ENCODE measurements around the gene ADGRB3. TPM values are rescaled to one million over a fixed set of nuclear protein-coding genes. Genes with fewer than 3 reads are reported as not detected.

Gene ADGRB3
- total RNA-seq, 3 donors from 2014 or later: 0.43 to 7.8 (median 0.72) TPM

- H3K9me3 ChIP-seq: no peaks in the 10 kb centered on the region
- no peaks in the 10 kb centered on the region for H3K36me3 ChIP-seq (ENCODE audit: low read depth)
- intact Hi-C loops (cut with DNase I, micrococcal nuclease): no loop called here
- no peak for TF ChIP-seq CTCF (IDR thresholded peaks at IDR 0.05)
- no peak overlapping the region for H3K4me3 ChIP-seq
- ATAC-seq (no peak), DNase-seq (no peak)
- H3K4me1 ChIP-seq (ENCODE audit: low read depth): no peaks in the 10 kb centered on the region
These were observed 60.8 kb downstream of the ADGRB3 start for GRCh38 chr6:68695838-68696237.

- ATAC-seq (no peak), DNase-seq (no peak)
- Histone ChIP-seq H3K4me1 (ENCODE audit: low read depth) (no peaks in the 10 kb centered on the region), H3K9me3 (no peaks in the 10 kb centered on the region), H3K4me3 (no peak overlapping the region), H3K36me3 (ENCODE audit: low read depth) (no peaks in the 10 kb centered on the region)
- intact Hi-C loops (cut with DNase I, micrococcal nuclease): no loop called here
- no peak for TF ChIP-seq CTCF (IDR thresholded peaks at IDR 0.05)
These were observed 62.3 kb downstream of the ADGRB3 start for GRCh38 chr6:68697394-68697793.

- intact Hi-C loops (cut with DNase I, micrococcal nuclease): no loop called here
- no peak overlapping the region for H3K4me3 ChIP-seq
- ATAC-seq (no peak), DNase-seq (no peak)
- no peaks in the 10 kb centered on the region for H3K9me3 ChIP-seq
- no peaks in the 10 kb centered on the region for H3K4me1 ChIP-seq (ENCODE audit: low read depth)
- H3K36me3 ChIP-seq (ENCODE audit: low read depth): no peaks in the 10 kb centered on the region
- TF ChIP-seq CTCF (IDR thresholded peaks at IDR 0.05): no peak
These were observed 66.1 kb downstream of the ADGRB3 start for GRCh38 chr6:68701159-68701558.

GRCh38 chr6:68704485-68704884 lies 69.4 kb downstream of the ADGRB3 start:
- Histone ChIP-seq H3K9me3 (no peaks in the 10 kb centered on the region), H3K36me3 (ENCODE audit: low read depth) (no peaks in the 10 kb centered on the region), H3K4me3 (no peak overlapping the region), H3K4me1 (ENCODE audit: low read depth) (no peaks in the 10 kb centered on the region)
- intact Hi-C loops (cut with DNase I, micrococcal nuclease): no loop called here
- DNase-seq (no peak), ATAC-seq (no peak)
- TF ChIP-seq CTCF (IDR thresholded peaks at IDR 0.05): no peak

- intact Hi-C loops (cut with DNase I, micrococcal nuclease): no loop called here
- ATAC-seq (no peak), DNase-seq (no peak)
- H3K4me3 ChIP-seq: no peak overlapping the region
- no peaks in the 10 kb centered on the region for H3K4me1 ChIP-seq (ENCODE audit: low read depth)
- H3K36me3 ChIP-seq (ENCODE audit: low read depth): no peaks in the 10 kb centered on the region
- H3K9me3 ChIP-seq: no peaks in the 10 kb centered on the region
- TF ChIP-seq CTCF (IDR thresholded peaks at IDR 0.05): no peak
These were observed 74.0 kb downstream of the ADGRB3 start for GRCh38 chr6:68709091-68709490.

GRCh38 chr6:68709882-68710281 lies 74.8 kb downstream of the ADGRB3 start:
- Histone ChIP-seq H3K36me3 (ENCODE audit: low read depth) (no peaks in the 10 kb centered on the region), H3K4me1 (ENCODE audit: low read depth) (no peaks in the 10 kb centered on the region), H3K9me3 (no peaks in the 10 kb centered on the region), H3K4me3 (no peak overlapping the region)
- no peak for TF ChIP-seq CTCF (IDR thresholded peaks at IDR 0.05)
- intact Hi-C loops (cut with DNase I, micrococcal nuclease): no loop called here
- ATAC-seq: no peak
- DNase-seq: no peak

Data from mucosa of descending colon (tissue), 3 donors.